ENCODE measurements around the gene NEK7. TPM values are rescaled to one million over a fixed set of nuclear protein-coding genes. Genes with fewer than 3 reads are reported as not detected.

NEK7 gene
- total and polyA plus RNA-seq, 9 of the 15 experiments (the other 6 are each of a cell fraction or from before 2014, with no cell fraction given): 8.5 to 37.3 (median 27.7) TPM

DNA sequence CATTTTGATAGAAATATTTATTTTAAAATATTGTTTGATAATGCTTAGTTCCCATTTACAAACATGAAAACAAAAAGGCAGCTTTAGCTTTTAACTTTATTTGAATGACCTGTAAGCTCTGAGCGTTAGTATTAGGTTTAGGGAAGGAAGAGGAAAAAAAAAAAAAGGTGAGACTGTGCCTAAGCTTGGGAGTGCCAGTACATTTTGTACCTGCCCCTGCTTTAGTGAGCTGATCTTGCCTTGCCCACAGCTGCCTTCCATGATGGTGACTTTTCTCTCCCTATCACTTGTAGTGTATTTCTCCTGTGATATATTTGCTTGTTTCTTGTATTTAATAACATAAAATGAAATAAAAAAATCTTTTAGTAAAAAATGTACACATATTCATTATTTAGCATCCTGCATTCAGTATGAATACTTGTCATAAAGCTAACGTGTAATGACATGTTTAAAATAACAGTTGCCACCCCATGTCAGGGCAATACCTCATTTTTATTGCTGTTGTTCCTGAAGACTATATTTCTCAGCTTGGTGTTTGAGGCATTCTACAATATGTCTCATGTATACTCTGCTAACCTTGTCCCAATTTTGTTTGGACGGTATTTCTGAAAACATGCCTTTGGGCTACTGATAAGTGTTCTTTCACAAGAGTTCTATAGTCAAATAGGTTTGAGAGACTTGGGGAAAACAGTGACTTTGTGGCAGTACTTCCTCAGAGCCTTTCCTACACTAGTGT is 76.3 kb downstream of the NEK7 start:
- BruUV-seq (replicated peaks): no TSS peak
- in situ Hi-C loops (cut with MboI): no loop called here
- no peak; the same call in 2 of the 3 replicates for ATAC-seq
- H4K20me1 ChIP-seq (replicated peaks; ENCODE audit: control insufficient read depth, insufficient read depth, low read length): no peaks in the 10 kb centered on the region
- H3K36me3 ChIP-seq (ENCODE audit: control insufficient read depth, insufficient read depth, low read length): peaks cover 3% of the 10 kb centered on the region; the same call in 1 of the 3 replicates
- H3K4me3 ChIP-seq: no peak overlapping the region
- no peak overlapping the region for H3K4me2 ChIP-seq (ENCODE audit: insufficient read depth, low read length)
- no peak overlapping the region for H3K9ac ChIP-seq (ENCODE audit: insufficient read depth in 1 of 2, low read depth in 2 of 2, low read length in 2 of 2)
- H3K9me1 ChIP-seq (ENCODE audit: control insufficient read depth, insufficient read depth, low read length): no peaks in the 10 kb centered on the region
- H2AFZ ChIP-seq (ENCODE audit: low read depth, low read length): no peak overlapping the region
- no peak overlapping the region for H3K27ac ChIP-seq (ENCODE audit: extremely low read depth, low read depth, low read length)
- no peaks in the 10 kb centered on the region for H3K9me3 ChIP-seq (replicated peaks; ENCODE audit: control insufficient read depth, insufficient read depth, low read depth, low read length)
- intact Hi-C loops (cut with micrococcal nuclease): no loop called here
- no peak for FAIRE-seq
- DNase-seq (ENCODE audit: extremely low read depth in 1 of 4, low spot score in 3 of 4): no peak
- TF ChIP-seq MYC (IDR thresholded peaks at IDR 0.05; ENCODE audit: low read depth, low read length): no peak
- no peak for TF ChIP-seq MYC (CRISPR knock-in tag; IDR thresholded peaks at IDR 0.05; ENCODE audit: borderline replicate concordance, low read depth)
- TF ChIP-seq, protein P1, sequence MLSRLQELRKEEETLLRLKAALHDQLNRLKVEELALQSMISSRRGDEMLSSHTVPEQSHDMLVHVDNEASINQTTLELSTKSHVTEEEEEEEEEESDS (CRISPR knock-in tag; IDR thresholded peaks at IDR 0.05): no peak
- no peak for TF ChIP-seq FOXM1 (IDR thresholded peaks at IDR 0.05; ENCODE audit: low read depth)
- TF ChIP-seq FOXM1 (CRISPR knock-in tag; IDR thresholded peaks at IDR 0.05; ENCODE audit: low read depth): no peak
- ChIA-PET CTCF (ENCODE audit: low intra/inter-chr PET ratio) (no interaction called here), POLR2A (no interaction called here)
- 71% methylated on average over 3 of the region's 3 CpGs for WGBS (ENCODE audit: insufficient coverage, low coverage, missing lambda C conversion rate)
- H3K27me3 ChIP-seq (ENCODE audit: control insufficient read depth in 2 of 2, insufficient read depth in 2 of 2, low read length in 2 of 2): no peaks in the 10 kb centered on the region
- H3K79me2 ChIP-seq (ENCODE audit: control insufficient read depth, insufficient read depth, low read length): 0 out of 3 replicates have a peak, but pooled peaks cover 3% of the 10 kb centered on the region
- no peaks in the 10 kb centered on the region; a peak in 1 of 5 replicates for H3K4me1 ChIP-seq (replicated peaks in 1 of 2; ENCODE audit: control insufficient read depth in 2 of 2, insufficient read depth in 2 of 2, low read length in 2 of 2)
